ENCODE measurements around the gene OXGR1. TPM values are rescaled to one million over a fixed set of nuclear protein-coding genes. Genes with fewer than 3 reads are reported as not detected.

The OXGR1 gene
- polyA plus RNA-seq, 1 donor from 2014 or later, result not detected

- H4K20me1 ChIP-seq (ENCODE audit: insufficient read depth), result no peaks in the 10 kb centered on the region
- H3K27ac ChIP-seq (ENCODE audit: low read length), result no peak overlapping the region
These were observed 3.2 kb downstream of the OXGR1 start for GRCh38 chr13:96991072-96991471.

GRCh38 chr13:96988441-96988840, 5.8 kb downstream of the OXGR1 start:
- H3K4me3 ChIP-seq (ENCODE audit: low read length), result no peak overlapping the region
- no peaks in the 10 kb centered on the region for H4K20me1 ChIP-seq (ENCODE audit: insufficient read depth)
- no peaks in the 10 kb centered on the region for H3K9me3 ChIP-seq (ENCODE audit: low read length)
- no peak overlapping the region for H3K27ac ChIP-seq (ENCODE audit: low read length)
- TF ChIP-seq CTCF (IDR thresholded peaks at IDR 0.05; ENCODE audit: poor library complexity, severe bottlenecking) (no peak), SMC3 (conservative IDR thresholded peaks at IDR 0.05; ENCODE audit: poor library complexity) (no peak)
- no peak overlapping the region for H3K9ac ChIP-seq (ENCODE audit: low read length)
- H3K4me2 ChIP-seq (ENCODE audit: low read length), result no peak overlapping the region
- H3K27me3 ChIP-seq (ENCODE audit: insufficient read depth, low read depth, low read length), result peaks cover under 1% of the 10 kb centered on the region
- no peaks in the 10 kb centered on the region for H3K79me2 ChIP-seq (replicated peaks; ENCODE audit: insufficient read depth, low read length)
- H3F3A ChIP-seq (ENCODE audit: insufficient read depth, low read length, poor library complexity, severe bottlenecking), result no peaks in the 10 kb centered on the region
- H2AFZ ChIP-seq (ENCODE audit: low read depth, low read length), result no peak overlapping the region
- H3K9me2 ChIP-seq (ENCODE audit: insufficient read depth, low read length), result no peaks in the 10 kb centered on the region
- H3K36me3 ChIP-seq (ENCODE audit: insufficient read depth, low read length), result no peaks in the 10 kb centered on the region

More at GRCh38 chr13:96991072-96991471, 3.2 kb downstream of the OXGR1 start:
- Histone ChIP-seq H3K4me3 (ENCODE audit: low read length) (no peak overlapping the region), H3K36me3 (ENCODE audit: insufficient read depth, low read length) (no peaks in the 10 kb centered on the region), H3K79me2 (replicated peaks; ENCODE audit: insufficient read depth, low read length) (no peaks in the 10 kb centered on the region), H3K9me2 (ENCODE audit: insufficient read depth, low read length) (no peaks in the 10 kb centered on the region), H3K27me3 (ENCODE audit: insufficient read depth, low read depth, low read length) (peaks cover 20% of the 10 kb centered on the region), H2AFZ (ENCODE audit: low read depth, low read length) (no peak overlapping the region), H3K9me3 (ENCODE audit: low read length) (no peaks in the 10 kb centered on the region), H3K4me2 (ENCODE audit: low read length) (no peak overlapping the region), H3K9ac (ENCODE audit: low read length) (no peak overlapping the region), H3F3A (ENCODE audit: insufficient read depth, low read length, poor library complexity, severe bottlenecking) (no peaks in the 10 kb centered on the region)
- TF ChIP-seq POLR2AphosphoS5 (IDR thresholded peaks at IDR 0.05), result no peak
- TF ChIP-seq EP300 (conservative IDR thresholded peaks at IDR 0.05; ENCODE audit: poor library complexity, severe bottlenecking), result no peak
- no peak for TF ChIP-seq EZH2 (IDR thresholded peaks at IDR 0.05; ENCODE audit: borderline replicate concordance, insufficient read depth, low read length, poor library complexity, severe bottlenecking)
- no peak for TF ChIP-seq MXI1 (conservative IDR thresholded peaks at IDR 0.05; ENCODE audit: poor library complexity, severe bottlenecking)
- TF ChIP-seq SMC3 (conservative IDR thresholded peaks at IDR 0.05; ENCODE audit: poor library complexity), result no peak
- TF ChIP-seq RAD21 (conservative IDR thresholded peaks at IDR 0.05), result no peak
- no peak for TF ChIP-seq TAF1 (IDR thresholded peaks at IDR 0.05; ENCODE audit: low read depth)
- TF ChIP-seq, protein P1, sequence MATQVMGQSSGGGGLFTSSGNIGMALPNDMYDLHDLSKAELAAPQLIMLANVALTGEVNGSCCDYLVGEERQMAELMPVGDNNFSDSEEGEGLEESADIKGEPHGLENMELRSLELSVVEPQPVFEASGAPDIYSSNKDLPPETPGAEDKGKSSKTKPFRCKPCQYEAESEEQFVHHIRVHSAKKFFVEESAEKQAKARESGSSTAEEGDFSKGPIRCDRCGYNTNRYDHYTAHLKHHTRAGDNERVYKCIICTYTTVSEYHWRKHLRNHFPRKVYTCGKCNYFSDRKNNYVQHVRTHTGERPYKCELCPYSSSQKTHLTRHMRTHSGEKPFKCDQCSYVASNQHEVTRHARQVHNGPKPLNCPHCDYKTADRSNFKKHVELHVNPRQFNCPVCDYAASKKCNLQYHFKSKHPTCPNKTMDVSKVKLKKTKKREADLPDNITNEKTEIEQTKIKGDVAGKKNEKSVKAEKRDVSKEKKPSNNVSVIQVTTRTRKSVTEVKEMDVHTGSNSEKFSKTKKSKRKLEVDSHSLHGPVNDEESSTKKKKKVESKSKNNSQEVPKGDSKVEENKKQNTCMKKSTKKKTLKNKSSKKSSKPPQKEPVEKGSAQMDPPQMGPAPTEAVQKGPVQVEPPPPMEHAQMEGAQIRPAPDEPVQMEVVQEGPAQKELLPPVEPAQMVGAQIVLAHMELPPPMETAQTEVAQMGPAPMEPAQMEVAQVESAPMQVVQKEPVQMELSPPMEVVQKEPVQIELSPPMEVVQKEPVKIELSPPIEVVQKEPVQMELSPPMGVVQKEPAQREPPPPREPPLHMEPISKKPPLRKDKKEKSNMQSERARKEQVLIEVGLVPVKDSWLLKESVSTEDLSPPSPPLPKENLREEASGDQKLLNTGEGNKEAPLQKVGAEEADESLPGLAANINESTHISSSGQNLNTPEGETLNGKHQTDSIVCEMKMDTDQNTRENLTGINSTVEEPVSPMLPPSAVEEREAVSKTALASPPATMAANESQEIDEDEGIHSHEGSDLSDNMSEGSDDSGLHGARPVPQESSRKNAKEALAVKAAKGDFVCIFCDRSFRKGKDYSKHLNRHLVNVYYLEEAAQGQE (IDR thresholded peaks at IDR 0.05; ENCODE audit: borderline replicate concordance), result no peak
- TF ChIP-seq CTCF (IDR thresholded peaks at IDR 0.05; ENCODE audit: poor library complexity, severe bottlenecking), result no peak

All from neural cell (in vitro differentiated cells).